ENCODE data around the gene TLCD1. TPM values are rescaled to one million over a fixed set of nuclear protein-coding genes. Genes with fewer than 3 reads are reported as not detected.

The TLCD1 gene
- total RNA-seq, 2 donors from 2014 or later = 2.0 to 3.1 TPM

GRCh38 chr17:28735242-28735722, 9.2 kb upstream of the TLCD1 start:
- no peaks in the 10 kb centered on the region for H3K4me1 ChIP-seq
- DNase-seq (no peak), ATAC-seq (no peak)
- no peak for TF ChIP-seq POLR2A (IDR thresholded peaks at IDR 0.05)
- no peak for TF ChIP-seq CTCF (IDR thresholded peaks at IDR 0.05)
- intact Hi-C loops (cut with DNase I) = no loop called here
- H3K4me3 ChIP-seq = no peak overlapping the region
- 57 to 82% methylated on average over 1 to 5 of the region's 5 CpGs for WGBS, 2 donors
- no peaks in the 10 kb centered on the region for H3K9me3 ChIP-seq
- H3K36me3 ChIP-seq (replicated peaks in 1 of 2; ENCODE audit: insufficient read depth in 1 of 2, low read depth in 2 of 2) = no peaks in the 10 kb centered on the region
- no peaks in the 10 kb centered on the region for H3K27me3 ChIP-seq
- no peak overlapping the region for H3K27ac ChIP-seq

- ATAC-seq (no peak), DNase-seq (no peak)
- 91 to 94% methylated on average over 9 to 10 of the region's 10 CpGs for WGBS, 2 donors
- Histone ChIP-seq H3K27ac (no peak overlapping the region), H3K36me3 (replicated peaks in 1 of 2; ENCODE audit: insufficient read depth in 1 of 2, low read depth in 2 of 2) (no peaks in the 10 kb centered on the region), H3K4me3 (no peak overlapping the region), H3K4me1 (no peaks in the 10 kb centered on the region), H3K9me3 (no peaks in the 10 kb centered on the region), H3K27me3 (no peaks in the 10 kb centered on the region)
- TF ChIP-seq CTCF (IDR thresholded peaks at IDR 0.05) = no peak
- no peak for TF ChIP-seq POLR2A (IDR thresholded peaks at IDR 0.05)
- intact Hi-C loops (cut with DNase I) = no loop called here
Observed at GRCh38 chr17:28734712-28735241, 8.7 kb upstream of the TLCD1 start.

- TF ChIP-seq POLR2A (IDR thresholded peaks at IDR 0.05) = no peak
- TF ChIP-seq CTCF (IDR thresholded peaks at IDR 0.05) = no peak
- WGBS, 2 donors = 81 to 86% methylated on average over 1 of the region's 1 CpG
- no peak for ATAC-seq
- Histone ChIP-seq H3K4me3 (no peak overlapping the region), H3K36me3 (replicated peaks in 1 of 2; ENCODE audit: insufficient read depth in 1 of 2, low read depth in 2 of 2) (no peaks in the 10 kb centered on the region), H3K9me3 (no peaks in the 10 kb centered on the region), H3K27ac (no peak overlapping the region), H3K4me1 (peaks cover 6% of the 10 kb centered on the region), H3K27me3 (no peaks in the 10 kb centered on the region)
- DNase-seq = no peak
- intact Hi-C loops (cut with DNase I) = no loop called here
Observed at GRCh38 chr17:28733346-28733745, 7.3 kb upstream of the TLCD1 start.

GRCh38 chr17:28729950-28730330, 3.9 kb upstream of the TLCD1 start:
- DNase-seq = no peak
- TF ChIP-seq POLR2A (IDR thresholded peaks at IDR 0.05) (no peak), CTCF (IDR thresholded peaks at IDR 0.05) (no peak)
- H3K9me3 ChIP-seq = no peaks in the 10 kb centered on the region
- H3K27ac ChIP-seq = no peak overlapping the region
- no peak overlapping the region for H3K4me3 ChIP-seq
- no peaks in the 10 kb centered on the region for H3K27me3 ChIP-seq
- WGBS, 2 donors = 81 to 85% methylated on average over 11 of the region's 11 CpGs
- no peaks in the 10 kb centered on the region for H3K36me3 ChIP-seq (replicated peaks in 1 of 2; ENCODE audit: insufficient read depth in 1 of 2, low read depth in 2 of 2)
- intact Hi-C loops (cut with DNase I) = no loop called here
- no peak for ATAC-seq
- peaks cover 25% of the 10 kb centered on the region for H3K4me1 ChIP-seq

Measured in body of pancreas (tissue), 4 donors.